ENCODE data around the gene CFDP1. TPM values are rescaled to one million over a fixed set of nuclear protein-coding genes. Genes with fewer than 3 reads are reported as not detected.

Gene CFDP1
- polyA plus RNA-seq, 2 of the 4 experiments (the other 2 are of a cell fraction), result 70.2 to 72.8 TPM

DNA sequence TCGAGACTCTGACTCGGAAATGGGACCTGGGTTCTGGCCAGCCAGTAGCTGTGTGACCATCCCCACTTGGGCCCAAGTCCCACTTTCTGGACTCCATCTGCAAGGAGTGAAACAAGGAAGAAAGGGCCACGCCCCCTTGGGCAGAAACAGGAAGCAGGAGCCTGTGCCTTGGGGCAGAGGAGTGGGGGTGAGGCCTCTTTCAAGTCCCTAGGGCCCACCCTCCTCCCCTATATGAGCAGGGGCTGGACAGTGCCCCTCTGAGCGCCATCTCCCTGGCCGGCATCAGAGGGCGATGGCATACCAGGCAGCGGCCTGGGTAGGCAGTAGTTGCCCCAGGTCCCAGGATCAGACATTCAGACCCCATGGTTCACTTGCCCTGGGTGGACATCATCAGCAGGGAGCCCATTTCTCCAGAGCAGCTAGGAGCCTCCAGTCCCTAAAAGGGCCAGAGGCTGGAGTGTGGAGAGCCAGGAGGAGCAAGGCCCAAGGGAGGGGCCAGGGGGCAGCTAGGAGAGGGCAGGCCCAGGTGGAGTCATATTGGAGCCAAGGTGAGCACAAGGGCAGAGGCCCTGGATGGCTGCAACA is 189.0 kb downstream of the CFDP1 start:
- Histone ChIP-seq H3K4me2 (peak overlapping the region; percentile 71), H3K9me3 (no peaks in the 10 kb centered on the region), H3K27ac (peak overlapping the region; percentile 82 to 99), H3K4me3 (no peak overlapping the region), H3K4me1 (peaks cover 70% of the 10 kb centered on the region)
- ChIA-PET CTCF (interaction anchor here (2.0 to 11.7 kb wide), 3 partner anchors 10 to 141 kb away, joined by 6 to 139 read pairs (median 14); no protein-coding TSS in a partner anchor), POLR2A (interaction anchor here (1.4 to 1.5 kb wide), 2 partner anchors 10 to 61 kb away, joined by 4 to 10 read pairs; no protein-coding TSS in a partner anchor)
- WGBS (ENCODE audit: missing lambda C conversion rate), result 57% methylated on average over 3 of the region's 7 CpGs
- TF ChIP-seq EHMT2 (IDR thresholded peaks at IDR 0.05; ENCODE audit: low read depth), result no peak
- TF ChIP-seq GATA3 (IDR thresholded peaks at IDR 0.05; ENCODE audit: borderline replicate concordance), result no peak
- TF ChIP-seq RAD21 (conservative IDR thresholded peaks at IDR 0.05 in 1 of 2, IDR thresholded peaks at IDR 0.05 in 1 of 2), result peak; percentile 27 to 33; a peak in 2 of 5 replicates
- DNase-seq (ENCODE audit: low read depth in 1 of 2, low spot score in 1 of 2) (no peak), FAIRE-seq (no peak), ATAC-seq (peak; percentile 1 to 4; a peak in 3 of 6 replicates)

Small RNA genes lying within 50 kb of the gene (small RNA-seq; reads per million reads assigned to genes)
- gene RF00598 (0 reads per million in 6 experiments), gene RNU6-758P (0 reads per million in 6 experiments)

Other genes with a start within 250 kb of the CFDP1 start
- not detected in 2 replicates for gene CTRB2, start 226.3 kb downstream of the CFDP1 start, polyA plus RNA-seq (2011; rRNA removed)
- not detected in 3 replicates for gene CTRB2, start 226.3 kb downstream of the CFDP1 start, polyA plus RNA-seq (2017; fragmentation: RNase III; extraction: RNeasy Plus Mini Kit Qiagen cat#74134 plus additional on column Dnase treatment)
- not detected in 2 replicates for gene CTRB1, start 214.5 kb downstream of the CFDP1 start, polyA plus RNA-seq (2011; rRNA removed)
- not detected in 3 replicates for gene CTRB1, start 214.5 kb downstream of the CFDP1 start, polyA plus RNA-seq (2017; fragmentation: RNase III; extraction: RNeasy Plus Mini Kit Qiagen cat#74134 plus additional on column Dnase treatment)
- gene BCAR1, start 181.9 kb downstream of the CFDP1 start, polyA plus RNA-seq (2011; rRNA removed), result 8.3 and 10.2 TPM in 2 replicates
- gene BCAR1, start 181.9 kb downstream of the CFDP1 start, polyA plus RNA-seq (2017; fragmentation: RNase III; extraction: RNeasy Plus Mini Kit Qiagen cat#74134 plus additional on column Dnase treatment), result 34.2 to 35.9 TPM (median 35.8 TPM) in 3 replicates
- 21.2 and 21.7 TPM in 2 replicates for gene TMEM170A, start 31.2 kb upstream of the CFDP1 start, polyA plus RNA-seq (2011; rRNA removed)
- 13.9 to 14.4 TPM (median 14.2 TPM) in 3 replicates for gene TMEM170A, start 31.2 kb upstream of the CFDP1 start, polyA plus RNA-seq (2017; fragmentation: RNase III; extraction: RNeasy Plus Mini Kit Qiagen cat#74134 plus additional on column Dnase treatment)
- 0.37 and 0.57 TPM in 2 replicates for gene CHST6, start 61.9 kb upstream of the CFDP1 start, polyA plus RNA-seq (2011; rRNA removed)
- 0.38 to 0.74 TPM (median 0.65 TPM) in 3 replicates for gene CHST6, start 61.9 kb upstream of the CFDP1 start, polyA plus RNA-seq (2017; fragmentation: RNase III; extraction: RNeasy Plus Mini Kit Qiagen cat#74134 plus additional on column Dnase treatment)
- 0.05 TPM in 2 replicates for gene CHST5, start 102.6 kb upstream of the CFDP1 start, polyA plus RNA-seq (2011; rRNA removed)
- 0.08 TPM in 2 of 3 replicates, not detected in the other for gene CHST5, start 102.6 kb upstream of the CFDP1 start, polyA plus RNA-seq (2017; fragmentation: RNase III; extraction: RNeasy Plus Mini Kit Qiagen cat#74134 plus additional on column Dnase treatment)
- gene TMEM231, start 122.7 kb upstream of the CFDP1 start, polyA plus RNA-seq (2011; rRNA removed), result 11.4 and 17.7 TPM in 2 replicates
- gene TMEM231, start 122.7 kb upstream of the CFDP1 start, polyA plus RNA-seq (2017; fragmentation: RNase III; extraction: RNeasy Plus Mini Kit Qiagen cat#74134 plus additional on column Dnase treatment), result 4.8 to 5.8 TPM (median 5.3 TPM) in 3 replicates
- gene GABARAPL2, start 132.9 kb upstream of the CFDP1 start, polyA plus RNA-seq (2011; rRNA removed), result 80.6 and 84.8 TPM in 2 replicates
- gene GABARAPL2, start 132.9 kb upstream of the CFDP1 start, polyA plus RNA-seq (2017; fragmentation: RNase III; extraction: RNeasy Plus Mini Kit Qiagen cat#74134 plus additional on column Dnase treatment), result 97.7 to 108 TPM (median 107 TPM) in 3 replicates
- 53.5 and 70.0 TPM in 2 replicates for gene ADAT1, start 189.8 kb upstream of the CFDP1 start, polyA plus RNA-seq (2011; rRNA removed)
- 41.8 to 47.7 TPM (median 45.4 TPM) in 3 replicates for gene ADAT1, start 189.8 kb upstream of the CFDP1 start, polyA plus RNA-seq (2017; fragmentation: RNase III; extraction: RNeasy Plus Mini Kit Qiagen cat#74134 plus additional on column Dnase treatment)
- 211 and 218 TPM in 2 replicates for gene KARS1, start 214.2 kb upstream of the CFDP1 start, polyA plus RNA-seq (2011; rRNA removed)
- gene KARS1, start 214.2 kb upstream of the CFDP1 start, polyA plus RNA-seq (2017; fragmentation: RNase III; extraction: RNeasy Plus Mini Kit Qiagen cat#74134 plus additional on column Dnase treatment), result 145 to 163 TPM (median 146 TPM) in 3 replicates
- gene TERF2IP, start 214.3 kb upstream of the CFDP1 start, polyA plus RNA-seq (2011; rRNA removed), result 24.8 and 37.9 TPM in 2 replicates
- 24.8 to 26.7 TPM (median 25.1 TPM) in 3 replicates for gene TERF2IP, start 214.3 kb upstream of the CFDP1 start, polyA plus RNA-seq (2017; fragmentation: RNase III; extraction: RNeasy Plus Mini Kit Qiagen cat#74134 plus additional on column Dnase treatment)
- gene CPHXL2, start 243.5 kb upstream of the CFDP1 start, polyA plus RNA-seq (2011; rRNA removed), result not detected in 2 replicates
- gene CPHXL2, start 243.5 kb upstream of the CFDP1 start, polyA plus RNA-seq (2017; fragmentation: RNase III; extraction: RNeasy Plus Mini Kit Qiagen cat#74134 plus additional on column Dnase treatment), result not detected in 3 replicates